ENCODE measurements around the gene SLC25A45.

GRCh38 chr11:65355776-65356393 is 26.6 kb downstream of the SLC25A45 start:
- TF ChIP-seq CTCF (IDR thresholded peaks at IDR 0.05) (no peak), EP300 (IDR thresholded peaks at IDR 0.05; ENCODE audit: low read depth) (no peak)

Measured in transverse colon (tissue), 3 donors.